K562 (cell line): Measurements from ENCODE around the gene UBE2D3. TPM values are rescaled to one million over a fixed set of nuclear protein-coding genes. Genes with fewer than 3 reads are reported as not detected.

Experiments used
- ATAC-seq: fragments of 200-7000 bp; cut with Tn5 transposase; 3 replicates; pipeline ENCODE4 v1.9.1; 2020; ENCODE audit warnings: moderate library complexity
- BruUV-seq: library from RNA; stranded (reverse); fragments of 400-500 nt; replicated peaks from 2 replicates; lab custom pipeline; 2021; lab: Mats Ljungman, UMichigan
- CTCF ChIA-PET: fragments of 300-600 bp; formaldehyde crosslinking; extraction: SDS; loops from one replicate; lab custom pipeline; 2021; ENCODE audit warnings: low intra/inter-chr PET ratio; lab: Yijun Ruan, JAX
- POLR2A ChIA-PET: fragments of 300-600, 350-650 bp; sonication (Branson Sonifier 250); formaldehyde crosslinking; extraction: SDS; loops from one replicate; lab custom pipeline; 2021; ENCODE audit warnings: antibody characterized with exemption, inconsistent platforms; lab: Yijun Ruan, JAX
- DNase-seq, 4 experiments: peaks; one replicate each; pipeline versions ENCODE4 v3.0.0 to v3.0.0-alpha.2; 2011 to 2018; ENCODE audit warnings: low spot score in 3 of 4, mixed read lengths in 3 of 4; ENCODE audit errors: extremely low read depth in 1 of 4
- FAIRE-seq: peaks from 2 replicates; lab custom pipeline; 2011; peaks lifted over from hg19 to GRCh38; lab: Jason Lieb, UNC
- H2AFZ ChIP-seq: 2 replicates; pipeline ENCODE4 v1.6.0; 2011; ENCODE audit warnings: low read depth, low read length, control low read depth, inconsistent platforms
- H3K27ac ChIP-seq: fragments of 200-600 bp; 3 replicates; pipeline ENCODE4 v1.8.0; 2011; ENCODE audit warnings: low read depth, mild to moderate bottlenecking, control low read depth, inconsistent platforms, low read length, moderate library complexity, mixed read lengths; ENCODE audit errors: extremely low read depth
- H3K27me3 ChIP-seq, 2 experiments: fragments of 300-600 bp in 1 of 2; 2 replicates in 1 of 2; 3 replicates in 1 of 2; pipeline versions ENCODE4 v1.6.0 to v1.8.0; 2011; ENCODE audit warnings: inconsistent platforms in 2 of 2, low read length in 2 of 2, mild to moderate bottlenecking in 1 of 2, mixed read lengths in 1 of 2, moderate library complexity in 1 of 2; ENCODE audit not compliant: control insufficient read depth in 2 of 2, insufficient read depth in 2 of 2
- H3K36me3 ChIP-seq: fragments of 300-600 bp; 3 replicates; pipeline ENCODE4 v1.8.0; 2011; ENCODE audit warnings: mild to moderate bottlenecking, low read length, inconsistent platforms; ENCODE audit not compliant: control insufficient read depth, insufficient read depth
- H3K4me1 ChIP-seq, 2 experiments: fragments of 200-600 bp in 1 of 2; replicated peaks in 1 of 2; 2 replicates in 1 of 2; 3 replicates in 1 of 2; pipeline versions ENCODE4 v1.5.1 to v1.8.0; 2011; ENCODE audit warnings: inconsistent platforms in 2 of 2, low read length in 2 of 2, mild to moderate bottlenecking in 1 of 2, mixed read lengths in 1 of 2, moderate library complexity in 1 of 2; ENCODE audit not compliant: control insufficient read depth in 2 of 2, insufficient read depth in 2 of 2
- H3K4me2 ChIP-seq: 2 replicates; pipeline ENCODE4 v1.6.1; 2011; ENCODE audit warnings: low read length, control low read depth, inconsistent platforms, mixed read lengths; ENCODE audit not compliant: insufficient read depth
- H3K4me3 ChIP-seq: fragments of 200-600 bp; sonication (generic), shearing (Covaris generic); 2 replicates; pipeline ENCODE4 v1.5.1; 2016; ENCODE audit warnings: control low read depth, inconsistent platforms
- H3K79me2 ChIP-seq: fragments of 200-600 bp; 3 replicates; pipeline ENCODE4 v1.8.0; 2011; ENCODE audit warnings: low read length, inconsistent platforms; ENCODE audit not compliant: control insufficient read depth, insufficient read depth
- H3K9ac ChIP-seq, 2 experiments: 2 replicates each; pipeline versions ENCODE4 v1.6.0 to v1.6.1; 2011; ENCODE audit warnings: low read depth in 2 of 2, low read length in 2 of 2, control low read depth in 1 of 2, inconsistent platforms in 1 of 2, mild to moderate bottlenecking in 1 of 2, mixed read lengths in 1 of 2; ENCODE audit not compliant: insufficient read depth in 1 of 2
- H3K9me1 ChIP-seq: one replicate; pipeline ENCODE4 v1.6.0; 2011; ENCODE audit warnings: inconsistent platforms, mild to moderate bottlenecking, low read length, moderate library complexity; ENCODE audit not compliant: control insufficient read depth, insufficient read depth
- H3K9me3 ChIP-seq: replicated peaks from 2 replicates; pipeline ENCODE4 v1.5.1; 2011; ENCODE audit warnings: low read depth, low read length, inconsistent platforms; ENCODE audit not compliant: control insufficient read depth, insufficient read depth
- H4K20me1 ChIP-seq: replicated peaks from 2 replicates; pipeline ENCODE4 v1.6.1; 2011; ENCODE audit warnings: low read length, inconsistent platforms, mixed read lengths; ENCODE audit not compliant: control insufficient read depth, insufficient read depth
- BRD4 ChIP-seq: fragments of 200-600 bp; sonication (generic); IDR thresholded peaks from 2 replicates; pipeline ENCODE4 v1.6.1; 2017; ENCODE audit warnings: inconsistent platforms
- DDX20 ChIP-seq: fragments of 450-650 bp; IDR thresholded peaks from 2 replicates; pipeline ENCODE4 v1.6.1; 2016; ENCODE audit warnings: missing genetic modification characterization, low read depth, mild to moderate bottlenecking, missing compliant biosample characterization, moderate library complexity
- FOSL1 ChIP-seq: fragments of 200-800 bp; sonication (Bioruptor generic); conservative IDR thresholded peaks from 2 replicates; pipeline ENCODE4 v1.6.1; 2016; ENCODE audit warnings: missing genetic modification characterization, missing compliant biosample characterization
- KAT8 ChIP-seq: fragments of 450-650 bp; IDR thresholded peaks from 2 replicates; pipeline ENCODE4 v1.6.1; 2016; ENCODE audit warnings: low read depth, mild to moderate bottlenecking
- KDM1A ChIP-seq, 2 experiments: fragments of 450-650 bp; IDR thresholded peaks; 2 replicates each; pipeline ENCODE4 v1.6.1; 2016; ENCODE audit warnings: mild to moderate bottlenecking in 2 of 2
- KDM5B ChIP-seq: fragments of 200-600 bp; sonication (generic); IDR thresholded peaks from 2 replicates; pipeline ENCODE4 v1.6.1; 2012; ENCODE audit warnings: low read depth, mild to moderate bottlenecking, moderate library complexity, low read length, control low read depth, inconsistent platforms; ENCODE audit not compliant: insufficient replicate concordance
- RBBP5 ChIP-seq: fragments of 200-600 bp; sonication (generic); IDR thresholded peaks from 2 replicates; pipeline ENCODE4 v1.6.1; 2012; ENCODE audit warnings: borderline replicate concordance, mild to moderate bottlenecking, low read length, control low read depth, inconsistent platforms; ENCODE audit not compliant: insufficient read depth, poor library complexity, severe bottlenecking
- RBM17 ChIP-seq: fragments of 200-400 bp; formaldehyde crosslinking; IDR thresholded peaks from 2 replicates; pipeline ENCODE4 v1.6.1; 2017; ENCODE audit warnings: low read depth, mild to moderate bottlenecking, low read length, borderline replicate concordance
- ZBTB7A ChIP-seq: IDR thresholded peaks from 2 replicates; pipeline ENCODE4 v1.6.1; 2011; ENCODE audit warnings: low read depth, mild to moderate bottlenecking, low read length, moderate library complexity, borderline replicate concordance; ENCODE audit not compliant: control insufficient read depth
- ZNF12 ChIP-seq: sonication (generic); formaldehyde crosslinking; IDR thresholded peaks from 2 replicates; pipeline ENCODE4 v1.4.0; 2020; ENCODE audit warnings: mild to moderate bottlenecking, missing genetic modification reagents
- ZNF253 ChIP-seq: fragments of 250-450 bp; sonication (Bioruptor Pico); conservative IDR thresholded peaks from 2 replicates; pipeline ENCODE4 v1.6.1; 2021; ENCODE audit warnings: mild to moderate bottlenecking
- ZNF445 ChIP-seq: fragments of 250-450 bp; sonication (Bioruptor Pico); IDR thresholded peaks from 2 replicates; pipeline ENCODE4 v1.4.0; 2020; ENCODE audit warnings: low read depth, mild to moderate bottlenecking, moderate library complexity
- WGBS: fragments of 100-300 bp; shearing (Covaris generic); methylation state at CpG from one replicate; pipeline ENCODE4 v1.1.6; 2016; ENCODE audit warnings: low coverage, mixed read lengths; ENCODE audit not compliant: insufficient coverage; ENCODE audit errors: missing lambda C conversion rate; 5-methylcytosine and 5-hydroxymethylcytosine counted together
- in situ Hi-C: fragments of 300-500 bp; cut with MboI; formaldehyde crosslinking; loops from 4 replicates; pipeline ENCODE4 v1.15.0; 2018; ENCODE audit warnings: inconsistent platforms, mixed read lengths
- intact Hi-C: fragments of 100-400 bp; cut with micrococcal nuclease; formaldehyde crosslinking; loops from 2 replicates; pipeline ENCODE4 v1.14.2; 2022
- polyA plus RNA-seq, 8 experiments: library from polyadenylated mRNA; depleted of rRNA in 4 of 8; stranded (reverse) in 5 of 8; unstranded in 3 of 8; fragments of >200 nt; fragmentation: Nextera tagmentation in 2 of 8; fragmentation: Illumina TruSeq in 1 of 8; extraction: Ambion mirVana in 2 of 8; extraction: Trizol in 1 of 8; gene quantifications; 2 replicates each; pipeline versions ENCODE4 v1.2.1 to v1.2.3, GENCODE V29; 2011 to 2014; ENCODE audit warnings: inconsistent platforms in 1 of 8, missing spikeins in 1 of 8
- total RNA-seq, 7 experiments: library from RNA; depleted of rRNA in 6 of 7; stranded (reverse); fragments of >200 nt in 6 of 7; fragmentation: Illumina TruSeq in 2 of 7; extraction: Trizol in 2 of 7; gene quantifications; 2 replicates each; pipeline versions ENCODE4 v1.2.1 to v1.2.3, GENCODE V29; 2011 to 2021; ENCODE audit warnings: low replicate concordance in 1 of 7
- TF ChIP-seq, protein P1 (sequence below): sonication (generic); formaldehyde crosslinking; IDR thresholded peaks from 2 replicates; pipeline ENCODE4 v1.8.0; 2022; ENCODE audit warnings: missing genetic modification reagents, mild to moderate bottlenecking, borderline replicate concordance
- TF ChIP-seq, protein P2 (sequence below): fragments of 200-800 bp; sonication (Bioruptor generic); IDR thresholded peaks from 2 replicates; pipeline ENCODE4 v1.6.1; 2016; ENCODE audit warnings: missing genetic modification characterization, missing compliant biosample characterization

UBE2D3 gene
- total and polyA plus RNA-seq, 9 of the 15 experiments (the other 6 are each of a cell fraction or from before 2014, with no cell fraction given), result 191 to 618 (median 292) TPM

DNA sequence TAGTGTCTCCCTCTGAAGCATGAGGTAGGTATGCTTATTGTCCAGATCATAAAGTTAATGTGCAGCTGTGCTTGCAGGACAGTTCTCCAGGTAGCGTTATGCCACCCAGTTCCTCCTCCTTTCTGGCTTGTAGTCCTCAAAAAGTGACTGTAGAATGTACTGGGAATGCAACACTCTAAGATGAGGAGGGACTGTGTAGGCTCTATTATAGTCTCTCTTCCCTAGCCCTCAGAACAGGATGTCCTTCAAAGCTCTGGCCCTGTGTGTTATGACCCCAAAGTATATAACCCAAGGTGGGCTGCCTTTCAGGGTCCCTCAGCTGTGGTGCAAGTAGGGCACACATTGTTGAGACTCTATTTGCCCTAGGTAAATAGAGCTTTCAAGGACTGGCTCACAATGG, 45.8 kb downstream of the UBE2D3 start:
- Histone ChIP-seq H2AFZ (no peak overlapping the region), H3K4me1 (peaks cover 7 to 18% of the 10 kb centered on the region in 2 experiments; a peak in 3 of 5 replicates), H3K27ac (no peak overlapping the region), H3K9me3 (no peaks in the 10 kb centered on the region), H3K4me3 (no peak overlapping the region), H3K27me3 (no peaks in the 10 kb centered on the region), H3K79me2 (no peaks in the 10 kb centered on the region), H3K36me3 (no peaks in the 10 kb centered on the region; the same call in 2 of the 3 replicates), H3K9ac (no peak overlapping the region), H3K9me1 (no peaks in the 10 kb centered on the region), H3K4me2 (no peak overlapping the region), H4K20me1 (no peaks in the 10 kb centered on the region)
- FAIRE-seq (no peak), DNase-seq (no peak), ATAC-seq (peak; percentile 28; the same call in 2 of the 3 replicates)
- BruUV-seq, result no TSS peak
- CTCF ChIA-PET, result no interaction called here
- intact Hi-C loops (no loop called here), in situ Hi-C loops (no loop called here)
- POLR2A ChIA-PET, result interaction anchor here (0.5 to 0.9 kb wide), 2 partner anchors 9 to 46 kb away, joined by 3 to 4 read pairs; partner anchors contain the start of gene UBE2D3
- 25% methylated on average over 1 of the region's 1 CpG for WGBS
- no peak for TF ChIP-seq KDM1A (IDR thresholded peaks at IDR 0.05)
- no peak for TF ChIP-seq RBM17
- TF ChIP-seq KDM5B, result no peak
- TF ChIP-seq, protein P1, sequence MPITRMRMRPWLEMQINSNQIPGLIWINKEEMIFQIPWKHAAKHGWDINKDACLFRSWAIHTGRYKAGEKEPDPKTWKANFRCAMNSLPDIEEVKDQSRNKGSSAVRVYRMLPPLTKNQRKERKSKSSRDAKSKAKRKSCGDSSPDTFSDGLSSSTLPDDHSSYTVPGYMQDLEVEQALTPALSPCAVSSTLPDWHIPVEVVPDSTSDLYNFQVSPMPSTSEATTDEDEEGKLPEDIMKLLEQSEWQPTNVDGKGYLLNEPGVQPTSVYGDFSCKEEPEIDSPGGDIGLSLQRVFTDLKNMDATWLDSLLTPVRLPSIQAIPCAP, result no peak
- TF ChIP-seq FOSL1 (tag), result no peak
- no peak for TF ChIP-seq ZNF253 (CRISPR knock-in tag)
- TF ChIP-seq BRD4, result no peak
- TF ChIP-seq KAT8, result no peak
- TF ChIP-seq, protein P2, sequence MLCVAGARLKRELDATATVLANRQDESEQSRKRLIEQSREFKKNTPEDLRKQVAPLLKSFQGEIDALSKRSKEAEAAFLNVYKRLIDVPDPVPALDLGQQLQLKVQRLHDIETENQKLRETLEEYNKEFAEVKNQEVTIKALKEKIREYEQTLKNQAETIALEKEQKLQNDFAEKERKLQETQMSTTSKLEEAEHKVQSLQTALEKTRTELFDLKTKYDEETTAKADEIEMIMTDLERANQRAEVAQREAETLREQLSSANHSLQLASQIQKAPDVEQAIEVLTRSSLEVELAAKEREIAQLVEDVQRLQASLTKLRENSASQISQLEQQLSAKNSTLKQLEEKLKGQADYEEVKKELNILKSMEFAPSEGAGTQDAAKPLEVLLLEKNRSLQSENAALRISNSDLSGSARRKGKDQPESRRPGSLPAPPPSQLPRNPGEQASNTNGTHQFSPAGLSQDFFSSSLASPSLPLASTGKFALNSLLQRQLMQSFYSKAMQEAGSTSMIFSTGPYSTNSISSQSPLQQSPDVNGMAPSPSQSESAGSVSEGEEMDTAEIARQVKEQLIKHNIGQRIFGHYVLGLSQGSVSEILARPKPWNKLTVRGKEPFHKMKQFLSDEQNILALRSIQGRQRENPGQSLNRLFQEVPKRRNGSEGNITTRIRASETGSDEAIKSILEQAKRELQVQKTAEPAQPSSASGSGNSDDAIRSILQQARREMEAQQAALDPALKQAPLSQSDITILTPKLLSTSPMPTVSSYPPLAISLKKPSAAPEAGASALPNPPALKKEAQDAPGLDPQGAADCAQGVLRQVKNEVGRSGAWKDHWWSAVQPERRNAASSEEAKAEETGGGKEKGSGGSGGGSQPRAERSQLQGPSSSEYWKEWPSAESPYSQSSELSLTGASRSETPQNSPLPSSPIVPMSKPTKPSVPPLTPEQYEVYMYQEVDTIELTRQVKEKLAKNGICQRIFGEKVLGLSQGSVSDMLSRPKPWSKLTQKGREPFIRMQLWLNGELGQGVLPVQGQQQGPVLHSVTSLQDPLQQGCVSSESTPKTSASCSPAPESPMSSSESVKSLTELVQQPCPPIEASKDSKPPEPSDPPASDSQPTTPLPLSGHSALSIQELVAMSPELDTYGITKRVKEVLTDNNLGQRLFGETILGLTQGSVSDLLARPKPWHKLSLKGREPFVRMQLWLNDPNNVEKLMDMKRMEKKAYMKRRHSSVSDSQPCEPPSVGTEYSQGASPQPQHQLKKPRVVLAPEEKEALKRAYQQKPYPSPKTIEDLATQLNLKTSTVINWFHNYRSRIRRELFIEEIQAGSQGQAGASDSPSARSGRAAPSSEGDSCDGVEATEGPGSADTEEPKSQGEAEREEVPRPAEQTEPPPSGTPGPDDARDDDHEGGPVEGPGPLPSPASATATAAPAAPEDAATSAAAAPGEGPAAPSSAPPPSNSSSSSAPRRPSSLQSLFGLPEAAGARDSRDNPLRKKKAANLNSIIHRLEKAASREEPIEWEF (CRISPR knock-in tag), result no peak
- TF ChIP-seq ZBTB7A, result no peak
- no peak for TF ChIP-seq ZNF12 (CRISPR knock-in tag)
- no peak for TF ChIP-seq RBBP5
- TF ChIP-seq ZNF445 (CRISPR knock-in tag), result no peak
- TF ChIP-seq DDX20 (tag), result no peak
